Gastroesophageal sphincter (tissue), 4 donors: ENCODE measurements around the gene DMRTA2. TPM values are rescaled to one million over a fixed set of nuclear protein-coding genes. Genes with fewer than 3 reads are reported as not detected.

Experiments
- ATAC-seq: fragments of 150-250 bp; one replicate; pipeline ENCODE4 v1.9.1; 2016; ENCODE audit warnings: mild to moderate bottlenecking, moderate library complexity
- H3K27ac ChIP-seq, 4 donors: fragments of 200-600 bp; sonication (generic) in 3 of 4; 1 replicate in 3 of 4; 2 replicates in 1 of 4; pipeline ENCODE4 v1.5.1; 2016 to 2019
- H3K27me3 ChIP-seq: fragments of 200-600 bp; sonication (generic); one replicate; pipeline ENCODE4 v1.5.1; 2019
- H3K36me3 ChIP-seq, 2 donors: fragments of 200-600 bp; sonication (generic); one replicate each; pipeline ENCODE4 v1.5.1; 2019; ENCODE audit warnings: control low read depth in 1 of 2
- H3K4me1 ChIP-seq, 3 donors: fragments of 200-600 bp; sonication (generic); 1 replicate in 2 of 3; 2 replicates in 1 of 3; pipeline ENCODE4 v1.5.1; 2016 to 2019; ENCODE audit warnings: control low read depth in 2 of 3
- H3K4me3 ChIP-seq, 2 donors: fragments of 200-600 bp; sonication (generic); one replicate each; pipeline ENCODE4 v1.5.1; 2019; ENCODE audit warnings: mild to moderate bottlenecking in 1 of 2, moderate library complexity in 1 of 2
- H3K9me3 ChIP-seq, 3 donors: fragments of 200-600 bp; sonication (generic); one replicate each; pipeline ENCODE4 v1.5.1; 2017 to 2019; ENCODE audit warnings: control low read depth in 2 of 3
- CTCF ChIP-seq, 4 experiments: fragments of 200-600 bp in 2 of 4; fragments of 450-650 bp in 2 of 4; sonication (generic) in 1 of 4; IDR thresholded peaks; one replicate each; pipeline ENCODE4 v1.5.1; 2017 to 2019; ENCODE audit warnings: antibody characterized with exemption in 4 of 4, mild to moderate bottlenecking in 2 of 4, moderate library complexity in 2 of 4
- EP300 ChIP-seq: sonication (generic); formaldehyde crosslinking; IDR thresholded peaks from one replicate; pipeline ENCODE4 v1.6.1; 2017; ENCODE audit warnings: antibody characterized with exemption, mild to moderate bottlenecking
- POLR2A ChIP-seq, 2 donors: fragments of 450-650 bp; IDR thresholded peaks; one replicate each; pipeline ENCODE4 v1.6.1; 2017; ENCODE audit warnings: antibody characterized with exemption in 2 of 2, mild to moderate bottlenecking in 2 of 2, moderate library complexity in 1 of 2
- POLR2AphosphoS5 ChIP-seq: sonication (generic); formaldehyde crosslinking; IDR thresholded peaks from one replicate; pipeline ENCODE4 v1.6.1; 2017; ENCODE audit warnings: antibody characterized with exemption
- WGBS, 2 donors: methylation state at CpG; one replicate each; pipeline ENCODE4 v1.1.5; 2018; ENCODE audit warnings: low coverage in 1 of 2; 5-methylcytosine and 5-hydroxymethylcytosine counted together
- total RNA-seq, 4 donors: library from RNA; depleted of rRNA; stranded (reverse); fragments of >200 nt; gene quantifications; one replicate each; pipeline ENCODE4 v1.1.0, GENCODE V29; 2016

DMRTA2 gene
- total RNA-seq, 4 donors from 2014 or later = 1.2 TPM; not detected in 3

- no peaks in the 10 kb centered on the region for H3K27me3 ChIP-seq
- no peak for ATAC-seq
- H3K9me3 ChIP-seq = no peaks in the 10 kb centered on the region
- H3K27ac ChIP-seq = no peak overlapping the region
- H3K36me3 ChIP-seq = peaks cover 0 to 58% of the 10 kb centered on the region in 2 donors
- TF ChIP-seq CTCF (IDR thresholded peaks at IDR 0.05) (no peak), POLR2A (IDR thresholded peaks at IDR 0.05) (no peak), EP300 (no peak), POLR2AphosphoS5 (no peak)
- no peaks in the 10 kb centered on the region for H3K4me1 ChIP-seq
- H3K4me3 ChIP-seq = no peak overlapping the region
Observed at GRCh38 chr1:50438945-50439344, 15.7 kb upstream of the DMRTA2 start.

- no peak for ATAC-seq
- H3K27me3 ChIP-seq = peaks cover 11% of the 10 kb centered on the region
- H3K36me3 ChIP-seq = peaks cover 0 to 36% of the 10 kb centered on the region in 2 donors
- no peak overlapping the region for H3K27ac ChIP-seq
- H3K4me1 ChIP-seq = no peaks in the 10 kb centered on the region
- no peak overlapping the region for H3K4me3 ChIP-seq
- 80 to 87% methylated on average over 6 of the region's 6 CpGs for WGBS, 2 donors
- no peaks in the 10 kb centered on the region for H3K9me3 ChIP-seq
- TF ChIP-seq CTCF (IDR thresholded peaks at IDR 0.05) = no peak
- no peak for TF ChIP-seq POLR2AphosphoS5
- no peak for TF ChIP-seq POLR2A (IDR thresholded peaks at IDR 0.05)
- TF ChIP-seq EP300 = no peak
Observed at GRCh38 chr1:50436489-50436888, 13.2 kb upstream of the DMRTA2 start.

- no peak overlapping the region for H3K4me3 ChIP-seq
- no peak for TF ChIP-seq POLR2A (IDR thresholded peaks at IDR 0.05)
- TF ChIP-seq EP300 = no peak
- no peak for TF ChIP-seq POLR2AphosphoS5
- no peak for TF ChIP-seq CTCF (IDR thresholded peaks at IDR 0.05)
- peaks cover 75% of the 10 kb centered on the region for H3K27me3 ChIP-seq
- no peak overlapping the region for H3K27ac ChIP-seq
- no peak for ATAC-seq
- no peaks in the 10 kb centered on the region for H3K36me3 ChIP-seq
- WGBS, 2 donors = 21 to 22% methylated on average over 5 of the region's 5 CpGs
- peaks cover 0 to 36% (median 4%) of the 10 kb centered on the region in 3 donors for H3K4me1 ChIP-seq
- H3K9me3 ChIP-seq = no peaks in the 10 kb centered on the region
Observed at GRCh38 chr1:50430010-50430405, 6.8 kb upstream of the DMRTA2 start.

GRCh38 chr1:50427818-50428779, 4.9 kb upstream of the DMRTA2 start:
- no peak overlapping the region for H3K27ac ChIP-seq
- ATAC-seq = no peak

More at GRCh38 chr1:50427818-50428779, 4.9 kb upstream of the DMRTA2 start:
- Histone ChIP-seq H3K36me3 (no peaks in the 10 kb centered on the region), H3K9me3 (no peaks in the 10 kb centered on the region), H3K4me3 (no peak overlapping the region), H3K27me3 (peaks cover 95% of the 10 kb centered on the region), H3K4me1 (peaks cover 0 to 55% (median 13%) of the 10 kb centered on the region in 3 donors)
- WGBS, 2 donors = 5 to 10% methylated on average over 14 to 22 of the region's 35 CpGs
- no peak for TF ChIP-seq POLR2A (IDR thresholded peaks at IDR 0.05)
- no peak for TF ChIP-seq CTCF (IDR thresholded peaks at IDR 0.05)
- no peak for TF ChIP-seq EP300
- no peak for TF ChIP-seq POLR2AphosphoS5
